Measurements from ENCODE around the gene NAALADL1.

Gene NAALADL1

GRCh38 chr11:65059523-65059922 is 1.2 kb upstream of the NAALADL1 start:
- no peak for TF ChIP-seq CTCF (conservative IDR thresholded peaks at IDR 0.05)
- H3K27ac ChIP-seq: no peak overlapping the region

GRCh38 chr11:65058012-65058411 is 341 bp downstream of the NAALADL1 start:
- no peak for TF ChIP-seq CTCF (conservative IDR thresholded peaks at IDR 0.05)
- H3K27ac ChIP-seq: no peak overlapping the region

- H3K27ac ChIP-seq: no peak overlapping the region
- no peak for TF ChIP-seq CTCF (conservative IDR thresholded peaks at IDR 0.05)
These were observed 827 bp downstream of the NAALADL1 start for GRCh38 chr11:65057526-65057925.

- H3K27ac ChIP-seq: no peak overlapping the region
- TF ChIP-seq CTCF (conservative IDR thresholded peaks at IDR 0.05): no peak
These were observed 1.4 kb downstream of the NAALADL1 start for GRCh38 chr11:65056999-65057398.

GRCh38 chr11:65055538-65055937 is 2.8 kb downstream of the NAALADL1 start:
- no peak overlapping the region for H3K27ac ChIP-seq
- no peak for TF ChIP-seq CTCF (conservative IDR thresholded peaks at IDR 0.05)

GRCh38 chr11:65053827-65054508 is 4.4 kb downstream of the NAALADL1 start:
- no peak overlapping the region for H3K27ac ChIP-seq
- no peak for TF ChIP-seq CTCF (conservative IDR thresholded peaks at IDR 0.05)

- H3K27ac ChIP-seq: no peak overlapping the region
These were observed 6.9 kb downstream of the NAALADL1 start for GRCh38 chr11:65051398-65051858.

More at GRCh38 chr11:65051398-65051858, 6.9 kb downstream of the NAALADL1 start:
- TF ChIP-seq CTCF (conservative IDR thresholded peaks at IDR 0.05): no peak
